Transverse colon (tissue), 4 donors: Measurements from ENCODE around the gene DOCK1. TPM values are rescaled to one million over a fixed set of nuclear protein-coding genes. Genes with fewer than 3 reads are reported as not detected.

Experiments used
- DNase-seq: peaks from one replicate; pipeline ENCODE4 v3.0.0-alpha.2; 2019
- H3K27ac ChIP-seq, 4 donors: fragments of 200-600 bp; sonication (generic); 2 replicates each; pipeline ENCODE4 v1.5.1; 2016 to 2018; ENCODE audit warnings: inconsistent platforms in 4 of 4
- H3K27me3 ChIP-seq: fragments of 200-600 bp; sonication (generic); 2 replicates; pipeline ENCODE4 v1.5.1; 2017; ENCODE audit warnings: inconsistent platforms
- H3K36me3 ChIP-seq, 4 donors: fragments of 200-600 bp; sonication (generic); 2 replicates each; pipeline ENCODE4 v1.5.1; 2017 to 2019; ENCODE audit warnings: inconsistent platforms in 4 of 4
- H3K4me1 ChIP-seq, 4 donors: fragments of 200-600 bp; sonication (generic); 2 replicates each; pipeline ENCODE4 v1.5.1; 2017 to 2020; ENCODE audit warnings: inconsistent platforms in 4 of 4
- H3K4me3 ChIP-seq, 4 donors: fragments of 200-600 bp; sonication (generic); 1 replicate in 1 of 4; 2 replicates in 3 of 4; pipeline versions ENCODE4 v1.5.1 to v1.6.1; 2017 to 2019; ENCODE audit warnings: inconsistent platforms in 4 of 4
- H3K9me3 ChIP-seq, 2 donors: fragments of 200-600 bp; sonication (generic); 2 replicates each; pipeline ENCODE4 v1.5.1; 2017 to 2019; ENCODE audit warnings: inconsistent platforms in 2 of 2
- EP300 ChIP-seq: sonication (generic); formaldehyde crosslinking; IDR thresholded peaks from one replicate; pipeline ENCODE4 v1.6.1; 2017; ENCODE audit warnings: antibody characterized with exemption, low read depth
- POLR2A ChIP-seq: fragments of 450-650 bp; IDR thresholded peaks from one replicate; pipeline ENCODE4 v1.6.1; 2016; ENCODE audit warnings: antibody characterized with exemption, mild to moderate bottlenecking, moderate library complexity
- POLR2AphosphoS5 ChIP-seq, 3 donors: sonication (generic); formaldehyde crosslinking; IDR thresholded peaks; one replicate each; pipeline ENCODE4 v1.6.1; 2016; ENCODE audit warnings: antibody characterized with exemption in 3 of 3
- WGBS, 2 donors: methylation state at CpG; one replicate each; pipeline ENCODE4 v1.1.5; 2018; ENCODE audit warnings: low coverage in 1 of 2; 5-methylcytosine and 5-hydroxymethylcytosine counted together
- in situ Hi-C, 4 donors: fragments of 200-750 bp; cut with MboI; loops; one replicate each; pipeline versions ENCODE4 v1.15.0 to v1.15.1; 2017; ENCODE audit warnings: low sequenced_read_pairs in 3 of 4, low pct_ligation_motif_present in 1 of 4, low pct_unique_long_range_greater_than_20kb in 1 of 4
- intact Hi-C: fragments of 100-400 bp; cut with DNase I; formaldehyde crosslinking; loops from one replicate; pipeline ENCODE4 v1.15.1; 2023; ENCODE audit warnings: low total_unique reads
- total RNA-seq, 4 donors: library from RNA; depleted of rRNA; stranded (reverse); fragments of >200 nt; gene quantifications; one replicate each; pipeline ENCODE4 v1.1.0, GENCODE V29; 2016
- TF ChIP-seq, protein P1 (sequence below), 5 experiments: fragments of 200-600 bp in 3 of 5; fragments of 450-650 bp in 2 of 5; sonication (generic) in 3 of 5; IDR thresholded peaks; 1 replicate in 2 of 5; 2 replicates in 3 of 5; pipeline ENCODE4 v1.5.1; 2016 to 2017; ENCODE audit warnings: antibody characterized with exemption in 5 of 5, inconsistent platforms in 3 of 5, mild to moderate bottlenecking in 2 of 5, moderate library complexity in 1 of 5

Gene DOCK1
- total RNA-seq, 4 donors from 2014 or later: 75.1 to 200 (median 92.5) TPM

DNA sequence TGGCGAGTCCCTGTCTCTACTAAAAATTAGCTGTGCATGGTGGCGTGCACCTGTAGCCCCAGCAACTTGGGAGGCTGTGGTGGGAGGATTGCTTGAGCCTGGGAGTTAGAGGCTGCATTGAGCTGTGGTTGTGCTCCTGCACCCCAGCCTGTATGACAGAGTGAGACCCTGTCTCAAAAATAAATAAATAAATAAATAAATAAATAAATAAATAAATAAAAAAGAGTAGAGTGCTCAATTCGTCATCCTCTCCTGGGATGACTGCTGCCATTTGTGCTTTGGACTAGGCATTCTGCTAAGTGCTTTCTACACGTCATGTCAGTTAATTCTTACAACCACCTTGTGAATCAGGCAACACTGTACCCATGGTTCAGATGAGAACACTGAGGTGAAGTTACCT, 130.6 kb downstream of the DOCK1 start:
- WGBS, 2 donors: 90 to 91% methylated on average over 2 to 4 of the region's 4 CpGs
- H3K36me3 ChIP-seq: peaks cover 0 to 35% (median 4%) of the 10 kb centered on the region in 4 donors
- H3K9me3 ChIP-seq: no peaks in the 10 kb centered on the region
- TF ChIP-seq, protein P1, sequence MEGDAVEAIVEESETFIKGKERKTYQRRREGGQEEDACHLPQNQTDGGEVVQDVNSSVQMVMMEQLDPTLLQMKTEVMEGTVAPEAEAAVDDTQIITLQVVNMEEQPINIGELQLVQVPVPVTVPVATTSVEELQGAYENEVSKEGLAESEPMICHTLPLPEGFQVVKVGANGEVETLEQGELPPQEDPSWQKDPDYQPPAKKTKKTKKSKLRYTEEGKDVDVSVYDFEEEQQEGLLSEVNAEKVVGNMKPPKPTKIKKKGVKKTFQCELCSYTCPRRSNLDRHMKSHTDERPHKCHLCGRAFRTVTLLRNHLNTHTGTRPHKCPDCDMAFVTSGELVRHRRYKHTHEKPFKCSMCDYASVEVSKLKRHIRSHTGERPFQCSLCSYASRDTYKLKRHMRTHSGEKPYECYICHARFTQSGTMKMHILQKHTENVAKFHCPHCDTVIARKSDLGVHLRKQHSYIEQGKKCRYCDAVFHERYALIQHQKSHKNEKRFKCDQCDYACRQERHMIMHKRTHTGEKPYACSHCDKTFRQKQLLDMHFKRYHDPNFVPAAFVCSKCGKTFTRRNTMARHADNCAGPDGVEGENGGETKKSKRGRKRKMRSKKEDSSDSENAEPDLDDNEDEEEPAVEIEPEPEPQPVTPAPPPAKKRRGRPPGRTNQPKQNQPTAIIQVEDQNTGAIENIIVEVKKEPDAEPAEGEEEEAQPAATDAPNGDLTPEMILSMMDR (IDR thresholded peaks at IDR 0.05): no peak
- TF ChIP-seq POLR2AphosphoS5 (IDR thresholded peaks at IDR 0.05) (no peak), EP300 (no peak), POLR2A (no peak)
- no peaks in the 10 kb centered on the region for H3K4me1 ChIP-seq
- DNase-seq: no peak
- in situ Hi-C loops (no loop called here), intact Hi-C loops (loop anchor here (5.0 kb wide), 1 partner anchor 1824 kb away; no protein-coding TSS in a partner anchor)
- no peak overlapping the region for H3K4me3 ChIP-seq
- no peaks in the 10 kb centered on the region for H3K27me3 ChIP-seq
- no peak overlapping the region for H3K27ac ChIP-seq

DNA sequence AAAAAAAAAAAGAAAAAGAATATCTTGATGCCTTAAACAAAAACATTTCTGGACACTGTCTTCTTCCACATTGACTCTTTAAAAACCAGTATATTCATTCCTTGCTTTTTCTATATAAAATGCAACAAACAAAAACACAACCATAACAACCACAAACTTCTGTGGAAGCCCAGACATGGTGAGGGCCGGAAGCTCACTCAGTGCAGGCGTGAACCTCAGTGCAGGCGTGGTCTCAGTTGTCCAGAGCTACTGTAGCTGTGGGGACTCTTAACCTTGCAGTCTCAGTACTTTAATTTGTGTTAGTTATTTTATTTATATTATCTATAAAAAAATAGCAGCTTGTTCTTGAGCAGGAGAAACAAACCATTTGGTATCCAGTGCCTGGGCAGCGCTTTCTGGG, 131.8 kb downstream of the DOCK1 start:
- intact Hi-C loops (loop anchor here (5.0 kb wide), 1 partner anchor 1825 kb away; no protein-coding TSS in a partner anchor), in situ Hi-C loops (no loop called here)
- H3K27ac ChIP-seq: no peak overlapping the region
- TF ChIP-seq, protein P1 (IDR thresholded peaks at IDR 0.05): no peak
- no peak for TF ChIP-seq POLR2AphosphoS5 (IDR thresholded peaks at IDR 0.05)
- TF ChIP-seq EP300: no peak
- TF ChIP-seq POLR2A: no peak
- WGBS, 2 donors: 89% methylated on average over 4 of the region's 4 CpGs
- H3K36me3 ChIP-seq: peaks cover 0 to 33% (median 5%) of the 10 kb centered on the region in 4 donors
- H3K9me3 ChIP-seq: no peaks in the 10 kb centered on the region
- H3K27me3 ChIP-seq: no peaks in the 10 kb centered on the region
- no peaks in the 10 kb centered on the region for H3K4me1 ChIP-seq
- DNase-seq: no peak
- H3K4me3 ChIP-seq: no peak overlapping the region

DNA sequence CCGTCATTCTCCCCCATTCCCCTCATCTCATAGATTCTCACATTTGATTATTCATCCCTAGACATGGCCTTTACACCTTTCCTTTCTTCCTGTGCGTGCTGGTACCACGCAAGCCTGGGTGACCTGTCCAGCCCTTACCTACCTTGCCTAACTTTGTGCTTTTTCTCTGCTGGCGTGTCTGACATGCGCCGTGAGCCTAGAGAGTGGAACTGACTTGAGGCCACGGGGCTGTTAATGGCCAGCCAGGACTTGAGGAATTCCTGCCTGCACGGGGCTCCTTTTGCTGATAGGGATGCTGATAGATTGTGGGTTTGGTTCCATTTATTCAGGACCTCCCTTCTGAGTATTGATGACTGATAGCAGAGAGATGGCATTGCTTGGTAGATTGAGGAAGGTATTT, 134.2 kb downstream of the DOCK1 start:
- 93 to 100% methylated on average over 1 to 8 of the region's 8 CpGs for WGBS, 2 donors
- no peak overlapping the region for H3K4me3 ChIP-seq
- no peak for DNase-seq

DNA sequence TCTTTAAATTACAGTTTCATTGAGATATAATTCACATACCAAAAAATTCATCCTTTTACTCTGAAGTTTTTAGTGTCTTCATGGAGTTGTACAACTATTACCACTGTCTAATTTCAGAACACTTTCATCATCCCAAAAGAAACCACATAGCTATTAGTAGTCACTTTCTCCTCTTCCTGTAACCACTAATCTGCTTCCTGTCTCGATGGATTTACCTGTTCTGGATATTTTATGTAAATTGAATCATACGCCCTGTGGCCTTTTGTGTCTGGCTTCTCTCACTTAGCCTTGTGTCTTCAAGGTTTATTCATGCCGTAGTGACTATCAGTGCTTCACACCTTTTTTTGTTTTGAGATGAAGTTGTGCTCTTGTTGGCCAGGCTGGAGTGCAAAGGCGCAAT, 135.5 kb downstream of the DOCK1 start:
- peaks cover 0 to 18% (median 3%) of the 10 kb centered on the region in 4 donors for H3K36me3 ChIP-seq
- no peak overlapping the region for H3K4me3 ChIP-seq
- H3K27me3 ChIP-seq: no peaks in the 10 kb centered on the region
- in situ Hi-C loops (no loop called here), intact Hi-C loops (no loop called here)
- H3K4me1 ChIP-seq: no peaks in the 10 kb centered on the region
- TF ChIP-seq, protein P1 (IDR thresholded peaks at IDR 0.05): no peak
- no peak for TF ChIP-seq EP300
- TF ChIP-seq POLR2AphosphoS5 (IDR thresholded peaks at IDR 0.05): no peak
- no peak for TF ChIP-seq POLR2A
- no peaks in the 10 kb centered on the region for H3K9me3 ChIP-seq
- H3K27ac ChIP-seq: no peak overlapping the region
- DNase-seq: no peak
- 74 to 76% methylated on average over 2 to 4 of the region's 4 CpGs for WGBS, 2 donors

More for the DNA sequence above, 134.2 kb downstream of the DOCK1 start:
- H3K9me3 ChIP-seq: no peaks in the 10 kb centered on the region
- in situ Hi-C loops: no loop called here
- intact Hi-C loops: loop anchor here (5.0 kb wide), 1 partner anchor 1827 kb away; no protein-coding TSS in a partner anchor
- TF ChIP-seq POLR2A (no peak), EP300 (no peak), POLR2AphosphoS5 (IDR thresholded peaks at IDR 0.05) (no peak)
- TF ChIP-seq, protein P1 (IDR thresholded peaks at IDR 0.05): no peak
- peaks cover 0 to 18% (median 3%) of the 10 kb centered on the region in 4 donors for H3K36me3 ChIP-seq
- H3K4me1 ChIP-seq: no peaks in the 10 kb centered on the region
- no peaks in the 10 kb centered on the region for H3K27me3 ChIP-seq
- no peak overlapping the region for H3K27ac ChIP-seq
